Mucosa of descending colon (tissue), 3 donors: ENCODE results near the gene ENPP3. TPM values are rescaled to one million over a fixed set of nuclear protein-coding genes. Genes with fewer than 3 reads are reported as not detected.

Experiments
- ATAC-seq: fragments of 200-7000 bp; cut with Tn5 transposase; one replicate; pipeline ENCODE4 v1.9.1; 2020; ENCODE audit warnings: mild to moderate bottlenecking, moderate library complexity
- DNase-seq, 3 donors: peaks; one replicate each; pipeline ENCODE4 v3.0.0-alpha.2; 2020
- H3K36me3 ChIP-seq: fragments of 200-600 bp; one replicate; pipeline ENCODE4 v1.8.0; 2021; ENCODE audit warnings: low read depth, mild to moderate bottlenecking
- H3K4me1 ChIP-seq: fragments of 200-600 bp; one replicate; pipeline ENCODE4 v1.8.0; 2021; ENCODE audit warnings: low read depth, mild to moderate bottlenecking
- H3K4me3 ChIP-seq: fragments of 200-600 bp; one replicate; pipeline ENCODE4 v1.8.0; 2021; ENCODE audit warnings: mild to moderate bottlenecking
- H3K9me3 ChIP-seq: fragments of 200-600 bp; one replicate; pipeline ENCODE4 v1.8.0; 2021; ENCODE audit warnings: mild to moderate bottlenecking
- intact Hi-C, 2 donors: fragments of 100-400 bp; cut with DNase I in 1 of 2; cut with micrococcal nuclease in 1 of 2; formaldehyde crosslinking; loops; one replicate each; pipeline versions ENCODE4 v1.11.0 to v1.11.1; 2022; cut with DNase I, micrococcal nuclease
- total RNA-seq, 3 donors: library from RNA; stranded (reverse); fragmentation: NEBNext Ultra II Directional in 2 of 3; extraction: Animal tissue kit (Norgen Biotek cat#: 25700) in 2 of 3; gene quantifications; one replicate each; pipeline versions ENCODE4 v1.2.1 to v1.2.4, GENCODE V29; 2021 to 2023
- TF ChIP-seq, protein P1 (sequence below): fragments of 200-600 bp; IDR thresholded peaks from one replicate; pipeline ENCODE4 v1.8.0; 2022; ENCODE audit warnings: antibody characterized with exemption, mild to moderate bottlenecking
- donor health status: DM: no; HTN: no; CAD: no; lungs with moderate emphysema.
- donor health status: DM: no; HTN: no; CAD: no.
- donor health status: DM: no; HTN: yes; CAD: no.

Gene ENPP3
- total RNA-seq, 3 donors from 2014 or later: 6.6 to 22.8 (median 19.5) TPM

DNA sequence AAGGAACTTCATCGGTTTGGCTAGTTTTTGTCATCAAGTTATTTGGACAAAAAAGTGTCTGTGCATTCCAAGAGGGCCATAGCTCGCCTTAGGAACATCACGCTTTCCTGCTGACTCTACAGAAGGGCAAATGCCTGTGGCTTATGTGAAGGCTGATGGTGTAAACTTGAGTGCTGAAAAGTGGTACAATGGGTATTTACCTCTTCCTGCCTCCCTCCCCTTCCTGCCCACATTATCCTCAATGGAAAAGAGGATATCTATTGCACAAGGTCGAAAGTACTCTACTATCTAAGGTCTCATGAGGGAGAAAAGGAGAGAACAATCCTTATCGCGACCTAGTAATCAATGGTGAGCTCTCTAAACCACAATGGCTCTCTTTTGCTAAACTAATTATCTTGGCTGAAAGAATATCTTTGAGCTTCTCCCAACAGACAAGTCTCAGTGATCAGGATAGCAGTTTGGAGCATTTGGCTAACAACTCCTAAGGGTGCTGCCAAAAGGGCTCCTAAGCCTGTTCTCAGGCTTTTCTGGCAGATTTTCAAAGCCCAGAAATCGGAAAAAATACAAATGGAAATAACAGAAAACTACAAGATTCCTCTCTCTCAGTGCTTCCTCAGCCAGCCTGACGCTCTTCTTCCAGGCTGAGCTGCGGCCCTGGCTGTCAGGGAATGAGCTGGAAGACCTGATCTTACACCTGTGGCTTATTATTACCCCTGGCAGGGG is 128.1 kb downstream of the ENPP3 start:
- Histone ChIP-seq H3K4me1 (no peaks in the 10 kb centered on the region), H3K36me3 (no peaks in the 10 kb centered on the region), H3K9me3 (no peaks in the 10 kb centered on the region), H3K4me3 (no peak overlapping the region)
- ATAC-seq (no peak), DNase-seq (no peak)
- intact Hi-C loops: no loop called here
- TF ChIP-seq, protein P1, sequence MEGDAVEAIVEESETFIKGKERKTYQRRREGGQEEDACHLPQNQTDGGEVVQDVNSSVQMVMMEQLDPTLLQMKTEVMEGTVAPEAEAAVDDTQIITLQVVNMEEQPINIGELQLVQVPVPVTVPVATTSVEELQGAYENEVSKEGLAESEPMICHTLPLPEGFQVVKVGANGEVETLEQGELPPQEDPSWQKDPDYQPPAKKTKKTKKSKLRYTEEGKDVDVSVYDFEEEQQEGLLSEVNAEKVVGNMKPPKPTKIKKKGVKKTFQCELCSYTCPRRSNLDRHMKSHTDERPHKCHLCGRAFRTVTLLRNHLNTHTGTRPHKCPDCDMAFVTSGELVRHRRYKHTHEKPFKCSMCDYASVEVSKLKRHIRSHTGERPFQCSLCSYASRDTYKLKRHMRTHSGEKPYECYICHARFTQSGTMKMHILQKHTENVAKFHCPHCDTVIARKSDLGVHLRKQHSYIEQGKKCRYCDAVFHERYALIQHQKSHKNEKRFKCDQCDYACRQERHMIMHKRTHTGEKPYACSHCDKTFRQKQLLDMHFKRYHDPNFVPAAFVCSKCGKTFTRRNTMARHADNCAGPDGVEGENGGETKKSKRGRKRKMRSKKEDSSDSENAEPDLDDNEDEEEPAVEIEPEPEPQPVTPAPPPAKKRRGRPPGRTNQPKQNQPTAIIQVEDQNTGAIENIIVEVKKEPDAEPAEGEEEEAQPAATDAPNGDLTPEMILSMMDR: no peak

DNA sequence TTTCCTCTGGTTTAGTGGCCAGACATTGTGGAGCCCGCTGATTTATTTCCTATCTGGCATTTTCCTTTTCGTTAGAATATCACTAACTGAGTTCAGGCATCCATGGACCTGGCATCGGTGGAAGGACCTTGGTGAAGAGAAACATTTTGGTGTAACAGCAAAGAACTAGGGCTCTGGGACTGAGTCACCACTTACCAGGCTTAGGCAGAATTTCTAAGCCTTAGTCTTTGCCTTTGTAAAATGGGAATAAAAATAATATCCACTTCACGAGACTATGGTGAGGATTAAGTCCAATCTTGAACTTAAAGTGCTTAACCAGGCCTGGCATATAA is 128.7 kb downstream of the ENPP3 start:
- H3K9me3 ChIP-seq: no peaks in the 10 kb centered on the region
- intact Hi-C loops: no loop called here
- TF ChIP-seq, protein P1: no peak
- H3K4me1 ChIP-seq: no peaks in the 10 kb centered on the region
- H3K36me3 ChIP-seq: no peaks in the 10 kb centered on the region
- no peak overlapping the region for H3K4me3 ChIP-seq
- DNase-seq (no peak), ATAC-seq (no peak)

DNA sequence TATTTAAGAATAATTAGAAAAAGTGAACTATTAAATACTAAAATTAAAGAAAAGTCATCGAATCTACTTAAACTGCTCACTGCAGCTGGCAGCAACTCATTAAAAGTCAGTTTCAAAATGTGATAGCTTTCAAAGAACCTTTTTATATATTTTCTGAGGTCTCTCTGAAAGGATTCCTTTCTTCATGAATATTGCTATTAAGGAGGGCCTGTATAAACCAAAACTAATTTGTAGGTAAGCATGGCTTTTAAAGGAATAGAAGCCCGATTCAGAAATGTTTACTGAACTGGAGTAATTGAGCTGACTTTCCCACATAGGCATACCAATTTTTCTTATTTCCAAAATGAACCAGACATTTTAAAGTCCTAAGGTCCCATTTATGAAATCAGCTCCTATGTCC is 129.5 kb downstream of the ENPP3 start:
- Histone ChIP-seq H3K9me3 (no peaks in the 10 kb centered on the region), H3K4me1 (no peaks in the 10 kb centered on the region), H3K4me3 (no peak overlapping the region), H3K36me3 (no peaks in the 10 kb centered on the region)
- ATAC-seq: no peak
- TF ChIP-seq, protein P1: no peak
- DNase-seq: no peak
- intact Hi-C loops: no loop called here

DNA sequence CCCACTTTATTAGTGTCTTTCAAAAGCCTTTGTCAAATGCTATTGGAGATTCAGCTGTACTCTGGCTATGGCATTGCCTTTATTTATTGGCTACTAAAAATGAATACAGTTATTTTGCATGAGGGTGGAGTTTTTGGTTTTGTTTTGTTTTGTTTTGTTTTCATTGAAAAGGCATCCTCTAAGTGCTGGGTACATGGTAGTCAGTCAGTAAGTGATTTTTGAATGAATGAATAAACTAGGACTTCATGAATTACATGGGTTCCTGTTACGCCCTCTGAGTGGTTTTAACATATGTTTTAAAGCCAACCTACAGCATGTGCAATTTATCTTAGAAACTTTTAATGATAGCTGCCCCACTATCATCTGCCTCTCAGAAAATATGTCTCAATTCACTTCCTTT is 131.9 kb downstream of the ENPP3 start:
- Histone ChIP-seq H3K4me1 (no peaks in the 10 kb centered on the region), H3K9me3 (no peaks in the 10 kb centered on the region), H3K36me3 (no peaks in the 10 kb centered on the region), H3K4me3 (no peak overlapping the region)
- TF ChIP-seq, protein P1: no peak
- ATAC-seq (no peak), DNase-seq (no peak)
- intact Hi-C loops: no loop called here

DNA sequence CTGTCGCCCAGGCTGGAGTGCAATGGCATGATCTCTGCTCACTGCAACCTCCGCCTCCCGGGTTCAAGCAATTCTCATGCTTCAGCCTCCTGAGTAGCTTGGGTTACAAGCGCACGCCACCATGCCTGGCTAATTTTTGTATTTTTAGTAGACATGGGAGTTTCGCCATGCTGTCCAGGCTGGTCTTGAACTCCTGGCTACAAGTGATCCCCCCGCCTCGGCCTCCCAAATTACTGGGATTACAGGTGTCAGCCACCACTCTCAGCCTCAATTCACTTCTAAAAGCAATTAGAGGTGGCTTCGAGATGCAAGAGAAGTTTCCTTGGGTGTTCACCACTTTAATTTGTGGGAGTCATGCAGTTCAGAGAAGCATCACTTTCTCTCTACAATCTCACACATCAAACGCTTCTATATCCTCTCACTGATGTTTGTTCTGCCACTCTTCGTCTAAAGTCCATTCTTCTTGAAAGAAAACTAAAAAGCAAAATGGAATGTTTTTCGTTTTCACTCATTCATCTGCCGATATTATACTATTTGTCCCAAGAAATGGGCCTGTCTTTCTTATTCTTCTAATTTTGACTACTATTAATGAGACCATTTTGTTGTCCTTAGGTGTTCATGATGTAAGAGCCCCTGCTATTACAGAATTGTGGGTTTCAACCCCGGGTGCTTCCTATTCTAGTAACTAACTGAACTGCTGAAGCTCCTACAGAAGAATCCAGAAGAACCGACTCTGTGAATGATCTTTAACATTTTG is 132.5 kb downstream of the ENPP3 start:
- Histone ChIP-seq H3K9me3 (no peaks in the 10 kb centered on the region), H3K4me3 (no peak overlapping the region), H3K36me3 (no peaks in the 10 kb centered on the region), H3K4me1 (no peaks in the 10 kb centered on the region)
- TF ChIP-seq, protein P1: no peak
- ATAC-seq: no peak
- DNase-seq: no peak
- intact Hi-C loops: no loop called here
